Measurements from ENCODE around the gene NXNL1. TPM values are rescaled to one million over a fixed set of nuclear protein-coding genes. Genes with fewer than 3 reads are reported as not detected.

NXNL1 gene
- total RNA-seq, 1 donor from 2014 or later, result not detected

DNA sequence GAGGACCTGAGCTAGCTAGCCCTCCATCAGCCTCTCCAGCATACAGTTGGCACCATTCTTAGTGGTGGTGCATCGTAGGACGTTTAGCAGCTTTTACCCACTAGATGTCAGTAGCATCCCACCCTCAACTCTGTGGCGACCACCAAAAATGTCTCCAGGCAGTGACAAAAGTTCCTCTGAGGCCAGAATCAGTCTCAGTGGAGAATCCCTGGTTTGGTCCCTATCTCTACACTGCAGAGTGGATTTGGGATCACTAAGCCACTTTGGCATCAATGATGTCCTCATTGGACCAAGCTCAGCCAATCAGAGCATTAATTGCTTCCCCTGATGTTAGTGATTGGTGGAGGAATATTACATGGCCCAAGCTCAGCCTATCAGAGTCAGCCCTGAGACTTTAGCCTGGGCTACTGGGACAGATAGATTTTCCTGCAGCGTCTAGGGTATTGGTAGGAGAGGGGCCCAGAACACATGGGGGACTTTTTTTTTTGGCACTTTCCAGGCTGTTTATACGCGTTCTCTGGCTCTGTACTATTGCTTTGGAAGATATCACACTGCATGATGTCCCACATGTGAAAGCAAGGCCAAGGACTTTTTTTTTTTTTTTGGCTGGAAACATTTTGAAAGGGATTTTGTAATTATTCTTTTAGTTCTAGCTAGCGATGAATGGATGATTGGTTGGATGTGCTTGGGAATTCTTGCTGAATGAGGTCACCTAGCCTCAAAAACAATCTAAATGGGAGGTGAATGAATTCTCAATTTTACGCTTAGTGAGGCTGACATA lies 19.3 kb downstream of the NXNL1 start:
- TF ChIP-seq, protein P1, sequence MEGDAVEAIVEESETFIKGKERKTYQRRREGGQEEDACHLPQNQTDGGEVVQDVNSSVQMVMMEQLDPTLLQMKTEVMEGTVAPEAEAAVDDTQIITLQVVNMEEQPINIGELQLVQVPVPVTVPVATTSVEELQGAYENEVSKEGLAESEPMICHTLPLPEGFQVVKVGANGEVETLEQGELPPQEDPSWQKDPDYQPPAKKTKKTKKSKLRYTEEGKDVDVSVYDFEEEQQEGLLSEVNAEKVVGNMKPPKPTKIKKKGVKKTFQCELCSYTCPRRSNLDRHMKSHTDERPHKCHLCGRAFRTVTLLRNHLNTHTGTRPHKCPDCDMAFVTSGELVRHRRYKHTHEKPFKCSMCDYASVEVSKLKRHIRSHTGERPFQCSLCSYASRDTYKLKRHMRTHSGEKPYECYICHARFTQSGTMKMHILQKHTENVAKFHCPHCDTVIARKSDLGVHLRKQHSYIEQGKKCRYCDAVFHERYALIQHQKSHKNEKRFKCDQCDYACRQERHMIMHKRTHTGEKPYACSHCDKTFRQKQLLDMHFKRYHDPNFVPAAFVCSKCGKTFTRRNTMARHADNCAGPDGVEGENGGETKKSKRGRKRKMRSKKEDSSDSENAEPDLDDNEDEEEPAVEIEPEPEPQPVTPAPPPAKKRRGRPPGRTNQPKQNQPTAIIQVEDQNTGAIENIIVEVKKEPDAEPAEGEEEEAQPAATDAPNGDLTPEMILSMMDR (IDR thresholded peaks at IDR 0.05), result peak; percentile 74
- Mint-ChIP-seq H3K4me3 (ENCODE audit: unreplicated experiment) (no peak overlapping the region), H3K36me3 (ENCODE audit: low read depth) (no peaks in the 10 kb centered on the region), H3K4me1 (ENCODE audit: low read depth) (no peaks in the 10 kb centered on the region), H3K27ac (ENCODE audit: unreplicated experiment) (no peak overlapping the region), H3K27me3 (ENCODE audit: low read depth) (peaks cover 3% of the 10 kb centered on the region), H3K9me3 (ENCODE audit: low read depth) (peaks cover 5% of the 10 kb centered on the region)
- DNase-seq (ENCODE audit: low spot score), result no peak

DNA sequence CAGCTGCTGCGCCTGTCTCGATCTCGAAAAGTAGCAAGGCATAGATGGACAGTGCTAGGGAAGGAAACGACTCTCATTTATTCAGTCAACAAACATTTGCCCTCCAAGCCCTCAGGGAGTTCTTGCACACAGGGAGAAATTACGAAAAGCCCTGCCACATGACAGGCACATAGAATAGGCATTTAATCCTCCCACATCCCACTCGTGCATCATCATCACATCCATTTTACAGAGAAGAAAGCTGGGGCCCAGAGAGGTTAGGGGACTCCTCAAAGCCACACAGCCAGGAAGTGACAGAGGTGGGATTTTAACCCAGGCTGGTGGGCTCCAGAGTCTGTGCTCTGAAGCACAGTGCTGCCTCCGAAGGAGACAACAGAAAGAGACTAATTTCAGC lies 23.9 kb downstream of the NXNL1 start:
- H3K36me3 Mint-ChIP-seq (ENCODE audit: low read depth), result no peaks in the 10 kb centered on the region
- TF ChIP-seq, protein P1 (IDR thresholded peaks at IDR 0.05), result no peak
- no peak for DNase-seq (ENCODE audit: low spot score)
- peaks cover 3% of the 10 kb centered on the region for H3K27me3 Mint-ChIP-seq (ENCODE audit: low read depth)
- H3K27ac Mint-ChIP-seq (ENCODE audit: unreplicated experiment), result no peak overlapping the region
- peaks cover 5% of the 10 kb centered on the region for H3K9me3 Mint-ChIP-seq (ENCODE audit: low read depth)
- no peaks in the 10 kb centered on the region for H3K4me1 Mint-ChIP-seq (ENCODE audit: low read depth)
- H3K4me3 Mint-ChIP-seq (ENCODE audit: unreplicated experiment), result no peak overlapping the region

DNA sequence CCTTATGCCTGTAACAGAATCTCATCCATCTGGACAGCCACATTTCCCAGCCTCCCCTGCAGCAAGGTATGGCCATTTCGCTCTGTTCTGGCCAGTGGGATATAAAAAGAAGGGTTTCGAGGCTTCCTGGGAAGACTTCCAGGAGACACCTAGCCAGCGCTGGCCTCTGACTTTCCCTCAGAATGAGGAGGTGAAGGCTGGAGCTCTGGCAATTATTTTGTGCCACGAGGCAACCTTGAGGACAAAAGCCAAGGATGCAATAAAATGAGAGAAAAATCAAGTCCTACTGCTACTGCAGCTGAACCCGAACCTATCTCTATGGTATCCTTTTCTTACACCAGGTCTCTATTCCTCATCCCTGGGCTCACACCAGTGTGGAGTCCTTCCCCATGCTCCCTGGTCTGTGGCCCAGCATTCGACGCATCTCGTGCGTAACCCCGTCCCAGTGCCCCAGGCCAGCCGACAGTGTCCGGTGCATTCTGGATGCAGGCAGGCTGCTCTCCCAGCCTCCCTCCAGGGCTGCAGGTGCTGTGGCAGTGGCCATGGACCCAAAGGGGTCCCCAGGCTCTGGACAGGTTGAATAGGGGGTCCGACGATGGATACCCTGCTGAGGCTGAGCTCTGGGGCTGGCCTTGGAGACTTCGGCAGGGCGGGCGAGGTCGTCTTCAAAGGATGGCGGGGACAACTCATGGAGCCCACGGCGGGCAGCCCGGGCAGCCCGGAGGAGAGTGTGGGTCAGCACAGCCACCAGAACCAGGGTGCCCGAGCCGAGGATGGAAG lies 24.4 kb downstream of the NXNL1 start:
- peaks cover under 1% of the 10 kb centered on the region for H3K9me3 Mint-ChIP-seq (ENCODE audit: low read depth)
- no peak for DNase-seq (ENCODE audit: low spot score)
- no peaks in the 10 kb centered on the region for H3K36me3 Mint-ChIP-seq (ENCODE audit: low read depth)
- peaks cover 3% of the 10 kb centered on the region for H3K27me3 Mint-ChIP-seq (ENCODE audit: low read depth)
- no peak overlapping the region for H3K4me3 Mint-ChIP-seq (ENCODE audit: unreplicated experiment)
- H3K27ac Mint-ChIP-seq (ENCODE audit: unreplicated experiment), result no peak overlapping the region
- TF ChIP-seq, protein P1 (IDR thresholded peaks at IDR 0.05), result no peak
- H3K4me1 Mint-ChIP-seq (ENCODE audit: low read depth), result no peaks in the 10 kb centered on the region

DNA sequence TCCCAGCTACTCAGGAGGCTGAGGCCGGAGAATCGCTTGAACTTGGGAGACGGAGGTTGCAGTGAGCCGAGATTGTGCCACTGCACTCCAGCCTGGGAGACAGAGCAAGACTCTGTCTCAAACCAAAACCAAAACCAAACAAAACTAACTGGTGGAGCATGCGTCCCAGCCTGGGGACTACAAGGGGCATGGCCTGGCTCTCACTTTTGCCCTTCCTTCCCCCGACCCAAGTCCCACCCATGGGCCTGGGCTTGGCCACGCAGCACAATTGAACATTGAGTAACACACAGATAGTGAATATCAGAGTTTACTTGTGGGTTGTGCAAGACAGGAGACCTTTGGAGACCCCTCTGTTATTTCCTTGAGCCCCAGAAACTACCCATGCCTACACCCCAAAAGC lies 25.5 kb downstream of the NXNL1 start:
- H3K9me3 Mint-ChIP-seq (ENCODE audit: low read depth), result no peaks in the 10 kb centered on the region
- H3K36me3 Mint-ChIP-seq (ENCODE audit: low read depth), result no peaks in the 10 kb centered on the region
- no peak overlapping the region for H3K27ac Mint-ChIP-seq (ENCODE audit: unreplicated experiment)
- peaks cover 3% of the 10 kb centered on the region for H3K27me3 Mint-ChIP-seq (ENCODE audit: low read depth)
- TF ChIP-seq, protein P1 (IDR thresholded peaks at IDR 0.05), result no peak
- no peak overlapping the region for H3K4me3 Mint-ChIP-seq (ENCODE audit: unreplicated experiment)
- DNase-seq (ENCODE audit: low spot score), result no peak
- H3K4me1 Mint-ChIP-seq (ENCODE audit: low read depth), result no peaks in the 10 kb centered on the region

DNA sequence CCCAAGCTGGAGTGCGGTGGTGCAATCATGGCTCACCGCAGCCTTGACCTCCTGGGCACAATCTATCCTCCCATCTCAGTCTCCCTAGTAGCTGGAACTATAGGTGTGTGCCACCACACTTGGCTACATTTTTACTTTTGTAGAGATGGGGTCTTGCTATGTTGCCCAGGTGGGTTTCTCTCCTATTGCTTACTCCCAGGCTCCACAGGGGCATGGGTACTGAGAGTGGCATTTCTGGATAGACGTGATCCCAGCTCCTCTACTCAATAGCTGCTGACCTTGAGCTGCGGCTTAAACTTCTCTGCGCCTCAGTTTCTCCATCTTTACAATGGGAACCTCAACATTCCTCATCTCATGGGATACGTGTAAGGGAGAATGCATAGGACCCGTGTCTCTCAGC lies 29.3 kb downstream of the NXNL1 start:
- Mint-ChIP-seq H3K27ac (ENCODE audit: unreplicated experiment) (no peak overlapping the region), H3K4me1 (ENCODE audit: low read depth) (no peaks in the 10 kb centered on the region)
- TF ChIP-seq, protein P1 (IDR thresholded peaks at IDR 0.05), result no peak

More for the DNA sequence above, 29.3 kb downstream of the NXNL1 start:
- H3K36me3 Mint-ChIP-seq (ENCODE audit: low read depth), result no peaks in the 10 kb centered on the region
- no peaks in the 10 kb centered on the region for H3K27me3 Mint-ChIP-seq (ENCODE audit: low read depth)
- H3K9me3 Mint-ChIP-seq (ENCODE audit: low read depth), result no peaks in the 10 kb centered on the region
- no peak for DNase-seq (ENCODE audit: low spot score)
- no peak overlapping the region for H3K4me3 Mint-ChIP-seq (ENCODE audit: unreplicated experiment)
